Measurements from ENCODE around the gene TMPRSS11D. TPM values are rescaled to one million over a fixed set of nuclear protein-coding genes. Genes with fewer than 3 reads are reported as not detected.

TMPRSS11D gene
- total and polyA plus RNA-seq, 2 of the 8 experiments (the other 6 are each of a cell fraction or from before 2014, with no cell fraction given): not detected

DNA sequence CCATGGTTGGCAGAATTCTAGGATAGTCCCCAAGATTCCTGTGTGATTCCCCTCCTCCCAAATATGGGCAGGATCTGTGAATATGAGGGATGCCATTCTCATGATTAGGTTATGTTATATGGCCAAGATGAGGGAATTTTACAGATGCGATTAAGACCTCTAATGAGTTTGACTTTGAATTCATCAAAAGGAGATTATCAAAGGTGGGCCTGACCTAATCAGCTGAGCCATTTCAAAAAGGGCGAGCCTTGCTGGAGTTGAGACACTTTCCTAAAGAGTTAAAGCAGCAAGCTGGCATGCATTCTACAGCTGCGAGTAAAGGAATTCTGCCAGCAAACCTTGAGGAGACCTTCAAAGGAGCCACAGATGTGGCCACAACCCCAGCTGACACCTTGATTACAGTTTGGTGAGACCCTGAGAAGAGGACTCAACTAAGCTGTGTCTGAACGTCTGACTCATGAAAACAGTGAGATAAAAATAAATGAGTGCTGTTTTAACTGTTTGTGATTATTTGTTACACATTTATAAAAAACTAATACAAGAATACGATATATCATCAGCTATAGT is 31.7 kb upstream of the TMPRSS11D start:
- Histone ChIP-seq H3K23ac (ENCODE audit: insufficient read length) (no peak overlapping the region), H2BK20ac (ENCODE audit: low read length) (no peak overlapping the region), H3K27ac (ENCODE audit: low read depth, low read length) (no peak overlapping the region), H4K5ac (ENCODE audit: insufficient read length, low read depth, low read length) (no peak overlapping the region), H3K9ac (replicated peaks in 1 of 4; ENCODE audit: extremely low read depth in 1 of 4, low read depth in 3 of 4, low read length in 3 of 4) (no peak overlapping the region), H2BK12ac (ENCODE audit: low read depth, low read length) (no peak overlapping the region), H3K18ac (ENCODE audit: extremely low read depth, low read length) (no peak overlapping the region), H3K9me3 (ENCODE audit: insufficient read depth in 2 of 2, low read depth in 1 of 2, low read length in 1 of 2) (no peaks in the 10 kb centered on the region), H3K4ac (replicated peaks; ENCODE audit: insufficient read length, low read depth, low read length) (no peak overlapping the region), H3K79me2 (ENCODE audit: control insufficient read depth in 1 of 2, insufficient read depth in 2 of 2, low read length in 2 of 2) (no peaks in the 10 kb centered on the region), H3K4me3 (ENCODE audit: extremely low read depth in 1 of 4, insufficient read depth in 2 of 4, low read depth in 3 of 4, low read length in 4 of 4) (no peak overlapping the region), H3K14ac (ENCODE audit: insufficient read length) (no peak overlapping the region), H2AK5ac (ENCODE audit: low read depth, low read length) (no peak overlapping the region), H3K27me3 (replicated peaks in 1 of 4; ENCODE audit: control insufficient read depth in 3 of 4, extremely low read depth in 1 of 4, insufficient read depth in 3 of 4, low read length in 3 of 4) (no peaks in the 10 kb centered on the region), H3K79me1 (ENCODE audit: low read depth, low read length) (no peaks in the 10 kb centered on the region), H4K91ac (replicated peaks; ENCODE audit: insufficient read length, low read length) (no peak overlapping the region), H2BK15ac (ENCODE audit: low read length) (no peak overlapping the region), H4K8ac (ENCODE audit: extremely low read depth, insufficient read depth, low read length) (no peak overlapping the region), H2BK120ac (replicated peaks; ENCODE audit: low read depth, low read length) (no peak overlapping the region), H3K23me2 (ENCODE audit: low read depth, low read length) (no peaks in the 10 kb centered on the region), H3K36me3 (ENCODE audit: control insufficient read depth in 2 of 4, insufficient read depth in 4 of 4, low read length in 3 of 4) (no peaks in the 10 kb centered on the region), H2BK5ac (ENCODE audit: low read depth, low read length) (no peak overlapping the region), H4K20me1 (replicated peaks in 1 of 2; ENCODE audit: control insufficient read depth in 1 of 2, insufficient read depth in 2 of 2, low read length in 2 of 2) (no peaks in the 10 kb centered on the region), H3K4me1 (replicated peaks in 1 of 4; ENCODE audit: control insufficient read depth in 3 of 4, insufficient read depth in 4 of 4, low read length in 3 of 4) (no peaks in the 10 kb centered on the region), H3K4me2 (ENCODE audit: insufficient read depth in 1 of 2, low read depth in 2 of 2, low read length in 2 of 2) (no peak overlapping the region), H2AFZ (ENCODE audit: low read length) (no peak overlapping the region), H3K56ac (replicated peaks; ENCODE audit: insufficient read length, low read depth, low read length) (no peak overlapping the region)
- FAIRE-seq (no peak), DNase-seq (ENCODE audit: low read depth in 1 of 2, low spot score in 2 of 2) (no peak)
- CTCF ChIA-PET (ENCODE audit: partially characterized antibody): interaction anchor here (1.1 to 1.3 kb wide), 3 partner anchors 20 to 243 kb away, joined by 3 read pairs; no protein-coding TSS in a partner anchor
- POLR2A ChIA-PET (ENCODE audit: partially characterized antibody): no interaction called here
- 93% methylated on average over 5 of the region's 5 CpGs; no CpG with 5 or more reads in 1 of the 2 experiments for WGBS, 2 experiments (ENCODE audit: extremely low coverage in 1 of 2, insufficient coverage in 1 of 2, insufficient read length in 1 of 2, insufficient replicate concordance in 2 of 2, low coverage in 1 of 2, low lambda C conversion rate in 2 of 2, missing lambda C conversion rate in 1 of 2)
- TF ChIP-seq SP4 (IDR thresholded peaks at IDR 0.05; ENCODE audit: low read length) (no peak), TAF7 (optimal IDR thresholded peaks at IDR 0.05; ENCODE audit: borderline replicate concordance, low read depth, low read length) (no peak), RBBP5 (IDR thresholded peaks at IDR 0.05; ENCODE audit: borderline replicate concordance, low read depth, low read length) (no peak)
